ENCODE data around the gene GPC6.

The GPC6 gene

GRCh38 chr13:93386116-93386515 is 159.5 kb downstream of the GPC6 start:
- DNase-seq = no peak

- no peak for DNase-seq
Observed at GRCh38 chr13:93388701-93389100, 162.1 kb downstream of the GPC6 start.

GRCh38 chr13:93397619-93398018 is 171.0 kb downstream of the GPC6 start:
- DNase-seq = no peak

GRCh38 chr13:93398167-93399035 is 171.8 kb downstream of the GPC6 start:
- DNase-seq = no peak

- DNase-seq = no peak
Observed at GRCh38 chr13:93399212-93399611, 172.6 kb downstream of the GPC6 start.

GRCh38 chr13:93406136-93406535 is 179.5 kb downstream of the GPC6 start:
- no peak for DNase-seq

GRCh38 chr13:93407551-93407950 is 180.9 kb downstream of the GPC6 start:
- DNase-seq = no peak

GRCh38 chr13:93409001-93409400 is 182.4 kb downstream of the GPC6 start:
- no peak for DNase-seq

GRCh38 chr13:93409816-93410215 is 183.2 kb downstream of the GPC6 start:
- DNase-seq = no peak

GRCh38 chr13:93411186-93411680 is 184.6 kb downstream of the GPC6 start:
- DNase-seq = no peak

GRCh38 chr13:93412676-93413075 is 186.1 kb downstream of the GPC6 start:
- DNase-seq = no peak

GRCh38 chr13:93413972-93414717 is 187.5 kb downstream of the GPC6 start:
- DNase-seq = no peak

GRCh38 chr13:93416736-93417355 is 190.2 kb downstream of the GPC6 start:
- no peak for DNase-seq

- no peak for DNase-seq
Observed at GRCh38 chr13:93418398-93418797, 191.8 kb downstream of the GPC6 start.

- DNase-seq = no peak
Observed at GRCh38 chr13:93420206-93420605, 193.6 kb downstream of the GPC6 start.

- DNase-seq = no peak
Observed at GRCh38 chr13:93420887-93421286, 194.3 kb downstream of the GPC6 start.

- no peak for DNase-seq
Observed at GRCh38 chr13:93422980-93423543, 196.5 kb downstream of the GPC6 start.

GRCh38 chr13:93425411-93425810 is 198.8 kb downstream of the GPC6 start:
- no peak for DNase-seq

- DNase-seq = no peak
Observed at GRCh38 chr13:93430381-93430780, 203.8 kb downstream of the GPC6 start.

- DNase-seq = no peak
Observed at GRCh38 chr13:93435651-93436050, 209.0 kb downstream of the GPC6 start.

GRCh38 chr13:93437081-93437480 is 210.5 kb downstream of the GPC6 start:
- DNase-seq = no peak

GRCh38 chr13:93446238-93446637 is 219.6 kb downstream of the GPC6 start:
- no peak for DNase-seq

GRCh38 chr13:93450191-93450621 is 223.6 kb downstream of the GPC6 start:
- DNase-seq = no peak
